Kidney (tissue), 14 donors: ENCODE results near the gene DLGAP1. TPM values are rescaled to one million over a fixed set of nuclear protein-coding genes. Genes with fewer than 3 reads are reported as not detected.

Experiments
- DNase-seq, 5 donors: peaks; one replicate each; pipeline ENCODE4 v3.0.0-alpha.2; 2013 to 2020
- FAIRE-seq: peaks from 2 replicates; lab custom pipeline; 2012; peaks lifted over from hg19 to GRCh38; lab: Jason Lieb, UNC
- H3K27ac ChIP-seq, 2 donors: one replicate each; pipeline ENCODE4 v1.7.0; 2013; ENCODE audit warnings: low read depth in 2 of 2, low read length in 2 of 2, inconsistent platforms in 1 of 2
- H3K27me3 ChIP-seq: one replicate; pipeline ENCODE4 v1.7.1; 2013; ENCODE audit warnings: low read length, inconsistent platforms; ENCODE audit not compliant: control insufficient read depth, insufficient read depth
- H3K36me3 ChIP-seq, 3 donors: one replicate each; pipeline versions ENCODE4 v1.7.0 to v1.7.1; 2013; ENCODE audit warnings: low read length in 3 of 3, control low read depth in 1 of 3, inconsistent platforms in 1 of 3; ENCODE audit not compliant: insufficient read depth in 3 of 3, control insufficient read depth in 2 of 3
- H3K4me1 ChIP-seq, 3 donors: one replicate each; pipeline versions ENCODE4 v1.7.0 to v1.7.1; 2013; ENCODE audit warnings: low read length in 3 of 3, inconsistent platforms in 1 of 3, low read depth in 1 of 3; ENCODE audit not compliant: control insufficient read depth in 2 of 3, insufficient read depth in 2 of 3
- H3K4me3 ChIP-seq, 3 donors: one replicate each; pipeline versions ENCODE4 v1.7.0 to v1.8.1; 2013; ENCODE audit warnings: low read length in 3 of 3, control low read depth in 1 of 3, inconsistent platforms in 1 of 3
- H3K9ac ChIP-seq, 3 donors: one replicate each; pipeline versions ENCODE4 v1.7.0 to v1.7.1; 2013; ENCODE audit warnings: low read length in 3 of 3, control low read depth in 1 of 3, inconsistent platforms in 1 of 3
- H3K9me3 ChIP-seq, 3 donors: one replicate each; pipeline versions ENCODE4 v1.7.0 to v1.7.1; 2013; ENCODE audit warnings: low read length in 3 of 3, control low read depth in 1 of 3, inconsistent platforms in 1 of 3; ENCODE audit not compliant: control insufficient read depth in 2 of 3, insufficient read depth in 1 of 3
- intact Hi-C: fragments of 100-400 bp; cut with DNase I; formaldehyde crosslinking; loops from one replicate; pipeline ENCODE4 v1.11.1; 2022
- polyA plus RNA-seq: library from polyadenylated mRNA; stranded (reverse); fragments of 350-450 nt; fragmentation: Illumina TruSeq; extraction: RNeasy Lipid Tissue Mini Kit (QIAGEN cat#74804); gene quantifications from one replicate; pipeline ENCODE4 v1.2.3, GENCODE V29; 2014; ENCODE audit warnings: low read depth, low replicate concordance; ENCODE audit not compliant: insufficient read depth
- total RNA-seq: library from RNA; stranded (reverse); fragmentation: NEBNext Ultra II Directional; extraction: Animal tissue kit (Norgen Biotek cat#: 25700); gene quantifications from one replicate; pipeline ENCODE4 v1.2.1, GENCODE V29; 2021
- TF ChIP-seq, protein P1 (sequence below): IDR thresholded peaks from 3 replicates; pipeline ENCODE4 v1.5.1; 2012; ENCODE audit warnings: mild to moderate bottlenecking, moderate library complexity, borderline replicate concordance; ENCODE audit not compliant: insufficient read depth; ENCODE audit errors: extremely low read depth
- donor health status: control.
- donor health status: control.
- donor health status: control.
- donor health status: control.
- donor health status: control.
- donor health status: DM: yes; HTN: yes; CAD: no.
- donor health status: Normal renal cell carcinoma (clear cell type).

Gene DLGAP1
- total and polyA plus RNA-seq, 2 donors from 2014 or later, result 1.2 to 32.8 TPM

DNA sequence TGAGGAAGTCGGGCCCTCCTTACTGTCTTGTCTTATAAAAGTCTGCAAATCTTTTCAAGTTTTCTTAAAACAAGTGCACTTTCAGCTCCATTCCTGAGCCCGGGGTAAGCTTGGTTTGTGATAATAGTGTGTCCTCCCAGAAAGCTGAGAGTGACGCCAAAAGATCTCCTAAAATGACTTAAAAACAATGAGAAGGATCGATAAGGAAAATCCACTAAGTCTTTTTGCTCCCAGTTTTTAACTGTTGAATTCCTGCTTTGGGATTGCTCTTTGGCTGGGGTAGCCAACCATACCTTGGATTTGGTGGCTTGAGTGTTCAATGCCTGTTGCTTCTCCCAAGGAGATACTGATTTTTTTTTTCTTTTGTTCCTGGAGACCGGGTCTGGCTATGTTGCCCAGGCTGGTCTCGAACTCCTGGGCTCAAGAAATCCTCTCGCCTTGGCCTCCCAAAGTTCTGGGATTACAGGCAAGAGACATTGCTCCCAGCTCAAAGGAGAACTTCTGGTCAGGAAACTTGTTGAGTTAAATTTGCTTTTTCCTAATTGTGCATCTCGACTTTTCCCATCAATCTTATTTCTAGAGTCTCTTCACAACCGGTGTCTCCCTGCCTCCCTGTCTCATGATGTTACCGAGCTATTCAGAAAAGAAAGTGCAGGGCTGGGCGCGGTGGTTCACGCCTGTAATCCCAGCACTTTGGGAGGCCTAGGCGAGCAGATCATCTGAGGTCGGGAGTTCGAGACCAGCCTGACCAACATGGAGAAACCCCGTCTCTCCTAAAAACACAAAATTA, 1002.2 kb downstream of the DLGAP1 start:
- peak overlapping the region; percentile 71 to 94 (median 91) for H3K4me3 ChIP-seq
- TF ChIP-seq, protein P1, sequence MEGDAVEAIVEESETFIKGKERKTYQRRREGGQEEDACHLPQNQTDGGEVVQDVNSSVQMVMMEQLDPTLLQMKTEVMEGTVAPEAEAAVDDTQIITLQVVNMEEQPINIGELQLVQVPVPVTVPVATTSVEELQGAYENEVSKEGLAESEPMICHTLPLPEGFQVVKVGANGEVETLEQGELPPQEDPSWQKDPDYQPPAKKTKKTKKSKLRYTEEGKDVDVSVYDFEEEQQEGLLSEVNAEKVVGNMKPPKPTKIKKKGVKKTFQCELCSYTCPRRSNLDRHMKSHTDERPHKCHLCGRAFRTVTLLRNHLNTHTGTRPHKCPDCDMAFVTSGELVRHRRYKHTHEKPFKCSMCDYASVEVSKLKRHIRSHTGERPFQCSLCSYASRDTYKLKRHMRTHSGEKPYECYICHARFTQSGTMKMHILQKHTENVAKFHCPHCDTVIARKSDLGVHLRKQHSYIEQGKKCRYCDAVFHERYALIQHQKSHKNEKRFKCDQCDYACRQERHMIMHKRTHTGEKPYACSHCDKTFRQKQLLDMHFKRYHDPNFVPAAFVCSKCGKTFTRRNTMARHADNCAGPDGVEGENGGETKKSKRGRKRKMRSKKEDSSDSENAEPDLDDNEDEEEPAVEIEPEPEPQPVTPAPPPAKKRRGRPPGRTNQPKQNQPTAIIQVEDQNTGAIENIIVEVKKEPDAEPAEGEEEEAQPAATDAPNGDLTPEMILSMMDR, result no peak
- intact Hi-C loops, result loop anchor here (10.0 kb wide), 2 partner anchors 142 to 178 kb away; no protein-coding TSS in a partner anchor

DNA sequence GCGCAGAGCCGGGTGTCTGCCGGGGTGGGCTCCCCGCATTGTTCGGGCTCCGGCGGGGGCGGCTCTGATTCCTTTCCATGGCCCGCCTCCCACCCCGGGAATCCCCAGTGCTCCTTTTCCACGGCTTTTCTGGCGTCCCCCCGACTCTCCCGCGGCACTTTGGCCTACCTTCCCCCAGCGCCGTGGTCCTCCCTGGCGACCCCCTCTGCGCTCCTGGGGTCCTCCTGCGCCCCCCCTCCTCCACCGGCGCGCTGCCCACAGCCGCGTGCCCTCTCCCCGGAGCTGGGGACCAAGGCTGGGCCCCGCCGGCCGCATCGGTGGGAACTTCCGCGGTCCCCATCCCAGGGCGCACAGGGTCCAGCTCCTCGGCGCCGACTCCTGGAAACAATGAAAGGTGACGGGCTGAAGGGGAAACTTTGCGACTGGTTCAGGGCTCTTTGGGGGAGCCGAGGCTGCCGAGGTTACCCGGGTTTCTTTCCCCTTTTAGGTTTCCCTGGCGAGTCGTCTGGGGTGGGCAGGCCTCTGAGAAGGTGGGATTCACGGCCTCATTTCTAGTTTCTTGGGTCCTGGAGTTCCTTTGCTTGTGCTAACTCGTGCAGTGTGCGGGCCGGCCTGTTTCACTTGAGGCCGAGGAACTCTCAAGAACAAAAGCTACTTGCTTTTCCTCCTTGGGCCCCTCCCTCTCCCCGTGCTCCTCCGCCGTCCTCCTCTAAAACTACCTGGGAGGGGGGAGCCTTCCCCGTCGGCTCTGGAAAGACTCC, 1002.9 kb downstream of the DLGAP1 start:
- Histone ChIP-seq H3K9me3 (no peaks in the 10 kb centered on the region), H3K9ac (peak overlapping the region; percentile 85 to 99 (median 96)), H3K36me3 (peaks cover 0 to 3% (median under 1%) of the 10 kb centered on the region in 3 donors), H3K4me3 (peak overlapping the region; percentile 91 to 94 (median 94)), H3K4me1 (peaks cover 4 to 16% (median 10%) of the 10 kb centered on the region in 3 donors), H3K27me3 (no peaks in the 10 kb centered on the region), H3K27ac (peak overlapping the region; percentile 98 to 99)
- intact Hi-C loops, result loop anchor here (10.0 kb wide), 2 partner anchors 143 to 177 kb away; no protein-coding TSS in a partner anchor
- TF ChIP-seq, protein P1, result no peak
- FAIRE-seq (no peak), DNase-seq (peak; percentile 62 to 86 (median 75))

More for the DNA sequence above, 1002.2 kb downstream of the DLGAP1 start:
- no peaks in the 10 kb centered on the region for H3K9me3 ChIP-seq
- no peaks in the 10 kb centered on the region for H3K27me3 ChIP-seq
- H3K36me3 ChIP-seq, result peaks cover 0 to 6% (median 6%) of the 10 kb centered on the region in 3 donors
- H3K27ac ChIP-seq, result peak overlapping the region; percentile 98 to 99
- H3K4me1 ChIP-seq, result peaks cover 7 to 21% (median 10%) of the 10 kb centered on the region in 3 donors
- FAIRE-seq, result no peak
- peak in 1 of 5 donors; percentile 24 for DNase-seq
- peak overlapping the region; percentile 14 to 99 (median 52) for H3K9ac ChIP-seq

DNA sequence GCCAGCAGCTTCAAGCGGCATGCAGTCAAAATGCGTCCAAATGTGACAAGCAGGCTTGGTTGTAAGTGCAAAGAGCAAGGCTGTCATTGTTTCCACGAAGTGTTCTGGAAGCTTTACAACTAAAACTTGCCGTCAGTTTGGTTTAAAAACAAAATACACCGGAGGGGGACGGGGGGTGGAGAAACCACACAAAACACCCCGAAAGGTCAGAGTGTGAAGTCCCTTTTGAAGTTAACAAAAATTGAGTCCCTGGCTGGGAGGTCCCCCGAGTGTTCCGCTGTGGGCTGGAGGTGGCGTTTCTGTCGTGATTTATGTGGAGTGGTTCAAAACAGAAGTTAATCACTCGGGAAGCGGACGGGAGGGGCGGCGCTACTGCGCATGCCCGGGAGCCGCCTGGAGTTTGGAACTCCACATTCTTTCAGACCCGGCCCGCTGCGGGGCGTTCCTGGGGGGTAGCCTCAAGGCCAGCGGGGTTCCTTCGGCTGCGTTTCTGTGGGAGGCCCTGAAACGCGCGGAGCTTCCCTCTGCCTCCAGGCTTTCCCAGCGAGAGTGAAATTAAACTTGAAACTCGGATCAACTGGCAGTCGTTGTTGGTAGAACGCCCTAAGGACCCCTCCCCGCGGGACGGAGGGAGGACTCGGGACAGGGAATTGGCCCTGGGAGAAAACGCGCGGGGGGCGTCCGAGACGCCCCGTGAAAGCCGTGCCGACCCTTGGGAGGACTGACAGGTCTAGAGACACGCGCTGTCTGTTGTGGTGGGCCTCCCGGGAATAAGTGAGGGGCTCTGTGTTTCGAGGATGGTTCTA, 1003.7 kb downstream of the DLGAP1 start:
- intact Hi-C loops, result loop anchor here (10.0 kb wide), 2 partner anchors 143 to 177 kb away; no protein-coding TSS in a partner anchor
- Histone ChIP-seq H3K4me1 (peaks cover 4 to 13% (median 8%) of the 10 kb centered on the region in 3 donors), H3K27ac (peak overlapping the region; percentile 98 to 99), H3K36me3 (peaks cover 0 to 2% (median 0%) of the 10 kb centered on the region in 3 donors), H3K9ac (peak overlapping the region; percentile 85 to 99 (median 96)), H3K27me3 (no peaks in the 10 kb centered on the region), H3K9me3 (no peaks in the 10 kb centered on the region), H3K4me3 (peak overlapping the region; percentile 91 to 94 (median 94))
- DNase-seq (peak; percentile 96 to 99 (median 98)), FAIRE-seq (no peak)
- TF ChIP-seq, protein P1, result no peak
